D721Med (cell line): ENCODE data around the gene TTI1.

ENCODE experiments used
- DNase-seq: peaks from one replicate; pipeline ENCODE4 v3.0.0; 2011; ENCODE audit warnings: low spot score; ENCODE audit not compliant: insufficient read length
- FAIRE-seq: peaks from 2 replicates; lab custom pipeline; 2011; peaks lifted over from hg19 to GRCh38; lab: Jason Lieb, UNC
- TF ChIP-seq, protein P1 (sequence below): IDR thresholded peaks from 2 replicates; pipeline ENCODE4 v1.5.1; 2012; ENCODE audit warnings: mild to moderate bottlenecking, control low read depth; ENCODE audit not compliant: insufficient read depth; ENCODE audit errors: missing control alignments

The TTI1 gene

DNA sequence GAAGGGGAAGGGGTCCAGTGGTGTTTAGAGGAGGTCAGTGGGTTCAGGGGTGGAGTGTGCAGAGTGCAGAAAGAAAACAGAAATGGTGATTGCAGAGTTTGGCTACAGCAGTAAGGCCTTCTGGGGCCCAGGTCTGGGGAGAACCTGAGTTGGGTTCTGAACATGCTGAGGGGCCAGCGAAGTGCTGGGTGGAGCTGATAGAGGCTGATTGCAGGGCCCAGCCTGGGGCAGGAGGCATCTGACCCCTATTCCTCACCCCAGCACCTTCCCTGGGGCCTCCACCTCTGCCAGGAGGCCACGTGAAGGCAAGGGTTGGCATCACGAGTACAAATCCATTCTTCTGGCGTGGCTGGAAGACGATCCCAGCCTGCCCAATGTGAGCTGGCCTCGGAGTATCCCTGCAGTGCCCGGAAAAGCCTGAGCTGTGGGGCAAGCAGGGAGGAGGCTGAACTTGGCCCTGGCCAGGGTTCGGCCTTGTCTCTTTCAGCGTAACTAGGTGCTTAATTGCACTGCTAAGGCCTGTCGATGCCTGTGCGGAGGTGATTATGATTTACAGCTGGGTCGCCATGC, 95.0 kb downstream of the TTI1 start:
- DNase-seq (no peak), FAIRE-seq (no peak)
- TF ChIP-seq, protein P1, sequence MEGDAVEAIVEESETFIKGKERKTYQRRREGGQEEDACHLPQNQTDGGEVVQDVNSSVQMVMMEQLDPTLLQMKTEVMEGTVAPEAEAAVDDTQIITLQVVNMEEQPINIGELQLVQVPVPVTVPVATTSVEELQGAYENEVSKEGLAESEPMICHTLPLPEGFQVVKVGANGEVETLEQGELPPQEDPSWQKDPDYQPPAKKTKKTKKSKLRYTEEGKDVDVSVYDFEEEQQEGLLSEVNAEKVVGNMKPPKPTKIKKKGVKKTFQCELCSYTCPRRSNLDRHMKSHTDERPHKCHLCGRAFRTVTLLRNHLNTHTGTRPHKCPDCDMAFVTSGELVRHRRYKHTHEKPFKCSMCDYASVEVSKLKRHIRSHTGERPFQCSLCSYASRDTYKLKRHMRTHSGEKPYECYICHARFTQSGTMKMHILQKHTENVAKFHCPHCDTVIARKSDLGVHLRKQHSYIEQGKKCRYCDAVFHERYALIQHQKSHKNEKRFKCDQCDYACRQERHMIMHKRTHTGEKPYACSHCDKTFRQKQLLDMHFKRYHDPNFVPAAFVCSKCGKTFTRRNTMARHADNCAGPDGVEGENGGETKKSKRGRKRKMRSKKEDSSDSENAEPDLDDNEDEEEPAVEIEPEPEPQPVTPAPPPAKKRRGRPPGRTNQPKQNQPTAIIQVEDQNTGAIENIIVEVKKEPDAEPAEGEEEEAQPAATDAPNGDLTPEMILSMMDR = no peak

DNA sequence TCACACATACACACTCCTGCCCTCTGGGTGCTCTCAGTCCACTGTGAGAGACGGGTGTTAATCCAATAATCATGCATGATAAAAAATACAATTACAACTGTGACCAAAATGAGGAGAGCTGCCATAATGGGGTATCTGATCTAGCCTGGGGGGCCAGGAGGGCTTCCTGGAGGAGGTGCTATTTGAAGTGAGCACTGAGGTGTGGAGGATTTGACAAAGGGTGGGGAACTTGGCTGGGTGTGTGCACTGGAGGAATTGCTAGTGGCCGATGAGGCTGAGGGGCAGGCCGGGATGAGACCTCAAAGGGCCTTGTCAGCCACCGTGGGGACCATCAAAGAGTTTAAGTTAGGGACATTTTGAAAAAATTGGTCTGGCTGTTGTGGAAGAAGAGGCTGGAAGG, 95.6 kb downstream of the TTI1 start:
- DNase-seq = no peak
- TF ChIP-seq, protein P1 = no peak
- no peak for FAIRE-seq

DNA sequence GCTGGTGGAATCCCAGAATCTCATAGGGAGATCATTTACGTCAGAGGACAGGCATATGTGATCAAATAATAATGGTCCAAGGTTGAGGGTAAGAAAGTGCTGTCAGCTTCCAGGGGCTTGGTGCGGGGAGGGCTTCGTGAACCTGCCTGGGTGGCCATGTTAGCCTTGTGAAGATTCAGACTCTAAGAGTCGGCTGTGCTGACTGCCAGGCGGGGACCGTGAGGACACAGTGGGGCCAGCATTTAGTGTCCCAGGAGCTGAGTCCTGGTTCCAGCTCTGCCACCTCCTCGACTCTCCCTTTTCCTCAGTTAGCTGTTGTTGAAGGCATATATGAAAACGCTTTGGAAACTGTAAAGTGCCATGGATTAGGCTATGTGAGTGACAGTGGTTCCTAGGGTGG, 96.8 kb downstream of the TTI1 start:
- DNase-seq (no peak), FAIRE-seq (no peak)
- TF ChIP-seq, protein P1 = no peak

DNA sequence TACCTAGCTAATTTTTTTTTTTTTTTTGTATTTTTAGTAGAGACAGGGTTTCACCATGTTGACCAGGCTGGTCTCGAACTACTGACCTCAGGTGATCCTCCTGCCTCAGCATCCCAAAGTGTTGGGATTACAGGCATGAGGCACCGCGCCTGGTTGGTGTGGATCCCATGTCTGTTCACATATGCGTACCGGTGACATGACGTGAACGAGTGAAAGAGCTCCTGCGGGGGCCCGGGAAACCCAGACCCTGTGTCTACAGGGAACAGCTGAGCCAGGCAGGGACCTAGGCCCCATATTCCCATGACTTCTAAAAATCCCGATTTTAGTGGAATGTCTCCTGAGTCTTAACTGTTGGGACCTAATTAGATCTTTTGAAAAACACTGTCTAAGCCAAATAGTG, 97.2 kb downstream of the TTI1 start:
- no peak for FAIRE-seq
- TF ChIP-seq, protein P1 = no peak
- no peak for DNase-seq

DNA sequence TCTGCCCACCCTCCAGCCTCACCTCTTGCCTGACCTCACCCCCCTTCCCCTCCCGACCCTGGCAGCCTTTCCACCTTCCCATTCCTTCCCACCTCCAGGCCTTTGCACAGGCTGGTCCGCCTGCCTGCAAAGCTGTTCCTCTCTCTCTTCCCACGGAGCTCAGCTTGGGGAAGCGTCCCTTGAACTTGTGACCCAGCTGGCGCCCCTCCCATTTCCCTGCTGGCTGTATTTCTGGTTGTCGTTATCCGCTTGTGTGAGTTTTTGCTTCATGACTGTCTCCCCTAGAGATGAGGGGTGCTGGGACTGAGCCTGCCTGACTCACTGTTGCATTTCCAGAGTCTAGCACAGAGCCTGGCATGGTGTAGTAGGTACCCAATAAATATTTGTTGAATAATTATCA, 97.8 kb downstream of the TTI1 start:
- FAIRE-seq = no peak
- TF ChIP-seq, protein P1 = no peak
- no peak for DNase-seq

DNA sequence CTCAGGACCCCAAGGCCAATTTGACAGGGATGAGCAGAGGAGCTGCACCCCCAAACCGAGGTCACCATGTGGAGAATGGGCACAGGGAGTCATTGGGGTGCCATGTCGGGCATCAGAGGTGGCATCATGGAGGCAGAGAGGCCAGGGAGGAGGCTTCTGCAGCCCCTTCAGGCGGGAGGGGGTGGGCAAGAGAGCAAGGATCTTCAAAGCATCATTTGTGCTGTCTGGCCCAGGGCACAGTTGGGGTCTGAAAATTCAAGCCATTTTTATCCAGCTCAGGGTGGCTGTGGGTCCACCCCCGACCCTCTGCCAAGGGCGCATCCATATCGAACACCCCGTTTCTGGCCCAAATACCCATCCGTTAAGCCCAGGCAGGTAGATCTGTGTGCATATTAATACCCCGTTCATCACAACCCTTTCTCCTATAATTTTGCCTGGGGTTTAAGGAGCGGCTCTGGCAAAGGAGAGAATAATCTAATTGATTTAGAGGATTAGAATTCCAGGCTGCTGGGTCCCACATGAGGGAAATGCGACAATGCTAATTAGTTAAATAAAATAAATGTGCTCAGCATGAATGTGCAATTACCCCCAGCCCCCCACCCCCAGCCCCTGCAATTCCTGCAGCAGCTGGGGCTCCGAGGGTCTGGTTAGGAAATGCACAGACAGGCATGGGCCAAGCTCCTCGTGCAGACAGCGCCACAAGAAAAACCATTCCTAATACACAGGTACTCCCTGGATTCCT, 98.5 kb downstream of the TTI1 start:
- no peak for FAIRE-seq
- DNase-seq = peak; percentile 81
- TF ChIP-seq, protein P1 = no peak
